Ishikawa (cell line): ENCODE measurements around the gene TLK1.

Source experiments
- EGR1 ChIP-seq: IDR thresholded peaks from 2 replicates; pipeline ENCODE4 v1.6.1; 2012
- TAF1 ChIP-seq: IDR thresholded peaks from 2 replicates; pipeline ENCODE4 v1.6.1; 2012; ENCODE audit warnings: low read depth, mild to moderate bottlenecking
- TEAD4 ChIP-seq: IDR thresholded peaks from 2 replicates; pipeline ENCODE4 v1.6.1; 2012
- USF1 ChIP-seq: IDR thresholded peaks from 2 replicates; pipeline ENCODE4 v1.6.1; 2012
- YY1 ChIP-seq: IDR thresholded peaks from 2 replicates; pipeline ENCODE4 v1.6.1; 2012; ENCODE audit warnings: low read depth
- TF ChIP-seq, protein P1 (sequence below): IDR thresholded peaks from 2 replicates; pipeline ENCODE4 v1.6.1; 2012; ENCODE audit warnings: low read depth, mild to moderate bottlenecking
- TF ChIP-seq, protein P2 (sequence below): IDR thresholded peaks from 2 replicates; pipeline ENCODE4 v1.6.1; 2012

GRCh38 chr2:170984079-170984478 lies 176.6 kb downstream of the TLK1 start:
- TF ChIP-seq, protein P1, sequence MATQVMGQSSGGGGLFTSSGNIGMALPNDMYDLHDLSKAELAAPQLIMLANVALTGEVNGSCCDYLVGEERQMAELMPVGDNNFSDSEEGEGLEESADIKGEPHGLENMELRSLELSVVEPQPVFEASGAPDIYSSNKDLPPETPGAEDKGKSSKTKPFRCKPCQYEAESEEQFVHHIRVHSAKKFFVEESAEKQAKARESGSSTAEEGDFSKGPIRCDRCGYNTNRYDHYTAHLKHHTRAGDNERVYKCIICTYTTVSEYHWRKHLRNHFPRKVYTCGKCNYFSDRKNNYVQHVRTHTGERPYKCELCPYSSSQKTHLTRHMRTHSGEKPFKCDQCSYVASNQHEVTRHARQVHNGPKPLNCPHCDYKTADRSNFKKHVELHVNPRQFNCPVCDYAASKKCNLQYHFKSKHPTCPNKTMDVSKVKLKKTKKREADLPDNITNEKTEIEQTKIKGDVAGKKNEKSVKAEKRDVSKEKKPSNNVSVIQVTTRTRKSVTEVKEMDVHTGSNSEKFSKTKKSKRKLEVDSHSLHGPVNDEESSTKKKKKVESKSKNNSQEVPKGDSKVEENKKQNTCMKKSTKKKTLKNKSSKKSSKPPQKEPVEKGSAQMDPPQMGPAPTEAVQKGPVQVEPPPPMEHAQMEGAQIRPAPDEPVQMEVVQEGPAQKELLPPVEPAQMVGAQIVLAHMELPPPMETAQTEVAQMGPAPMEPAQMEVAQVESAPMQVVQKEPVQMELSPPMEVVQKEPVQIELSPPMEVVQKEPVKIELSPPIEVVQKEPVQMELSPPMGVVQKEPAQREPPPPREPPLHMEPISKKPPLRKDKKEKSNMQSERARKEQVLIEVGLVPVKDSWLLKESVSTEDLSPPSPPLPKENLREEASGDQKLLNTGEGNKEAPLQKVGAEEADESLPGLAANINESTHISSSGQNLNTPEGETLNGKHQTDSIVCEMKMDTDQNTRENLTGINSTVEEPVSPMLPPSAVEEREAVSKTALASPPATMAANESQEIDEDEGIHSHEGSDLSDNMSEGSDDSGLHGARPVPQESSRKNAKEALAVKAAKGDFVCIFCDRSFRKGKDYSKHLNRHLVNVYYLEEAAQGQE, result no peak
- TF ChIP-seq TEAD4, result no peak
- TF ChIP-seq TAF1, result no peak
- no peak for TF ChIP-seq USF1
- TF ChIP-seq EGR1, result no peak
- TF ChIP-seq, protein P2, sequence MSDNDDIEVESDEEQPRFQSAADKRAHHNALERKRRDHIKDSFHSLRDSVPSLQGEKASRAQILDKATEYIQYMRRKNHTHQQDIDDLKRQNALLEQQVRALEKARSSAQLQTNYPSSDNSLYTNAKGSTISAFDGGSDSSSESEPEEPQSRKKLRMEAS, result no peak
- no peak for TF ChIP-seq YY1
